Stimulated activated CD8-positive, alpha-beta memory T cell treated with anti-CD3 and anti-CD28 coated beads, Interleukin-4, amount 100 ng/mL, for 48 hours (primary cell): ENCODE measurements around the gene C11orf21.
"Not testable (repeated sequence)": the region's sequence is repeated elsewhere in the genome, so short reads cannot be mapped to it uniquely, and the experiment has no call there.

ENCODE experiments used
- DNase-seq: peaks from one replicate; pipeline ENCODE4 v3.0.0-alpha.2; 2020

C11orf21 gene

DNA sequence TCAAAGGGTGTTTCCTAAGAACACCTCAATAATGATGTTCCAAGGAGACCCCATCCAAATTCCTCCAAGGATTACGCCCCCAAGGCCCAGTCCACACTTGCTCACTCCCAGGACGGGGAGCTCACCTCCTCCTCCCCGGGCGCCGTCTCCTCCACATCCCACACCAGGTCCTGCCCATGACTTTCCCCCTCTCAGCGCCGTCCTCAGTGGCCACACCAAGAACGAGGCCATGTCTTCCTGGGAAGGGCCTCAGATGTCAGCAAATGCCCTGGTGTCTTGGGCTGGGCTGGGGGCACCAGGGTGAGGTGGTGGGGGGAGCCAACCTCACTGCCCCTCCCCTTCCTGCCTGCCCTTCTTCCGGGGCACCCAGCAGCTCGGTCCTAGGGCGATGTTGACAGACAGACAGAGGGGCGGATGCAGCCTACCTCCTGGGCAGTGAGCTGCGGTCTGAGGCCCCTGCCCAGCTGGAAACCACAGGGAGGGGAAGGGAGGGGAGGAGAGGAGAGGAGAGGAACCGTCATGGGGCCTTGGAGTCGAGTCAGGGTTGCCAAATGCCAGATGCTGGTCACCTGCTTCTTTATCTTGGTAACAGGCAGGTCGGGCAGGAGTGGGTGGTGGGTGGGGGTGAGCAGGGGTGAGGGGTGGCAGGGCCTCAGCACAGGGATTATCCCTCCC, at the start of gene C11orf21, which contains the start of gene TSPAN32:
C11orf21 (minus strand) TSS at position 288 of the 675 bp plus-strand sequence; CDS start at position 178, 110 bp downstream.
TSPAN32 (plus strand) TSS at position 383 of the 675 bp plus-strand sequence; CDS start at position 520, 137 bp downstream.
- peak; percentile 72 for DNase-seq

DNA sequence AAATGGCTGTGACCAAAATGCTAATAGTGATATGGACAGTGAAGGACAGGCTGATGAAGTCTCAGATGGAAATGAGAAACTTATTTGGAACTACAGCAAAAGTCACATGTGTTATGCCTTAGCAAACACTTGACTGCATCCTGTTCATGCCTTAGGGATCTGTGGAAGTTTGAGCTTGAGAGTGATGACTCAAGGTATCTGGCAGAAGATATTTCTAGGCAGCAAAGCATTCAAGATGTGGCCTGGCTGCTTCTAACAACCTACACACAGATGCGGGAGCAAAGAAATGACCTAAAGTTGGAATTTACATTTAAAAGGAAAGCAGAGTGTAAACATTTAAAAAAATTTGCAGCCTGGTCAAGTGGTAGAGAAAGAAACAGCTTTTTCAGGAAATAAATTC, 47.3 kb upstream of the C11orf21 start:
- no peak for DNase-seq

DNA sequence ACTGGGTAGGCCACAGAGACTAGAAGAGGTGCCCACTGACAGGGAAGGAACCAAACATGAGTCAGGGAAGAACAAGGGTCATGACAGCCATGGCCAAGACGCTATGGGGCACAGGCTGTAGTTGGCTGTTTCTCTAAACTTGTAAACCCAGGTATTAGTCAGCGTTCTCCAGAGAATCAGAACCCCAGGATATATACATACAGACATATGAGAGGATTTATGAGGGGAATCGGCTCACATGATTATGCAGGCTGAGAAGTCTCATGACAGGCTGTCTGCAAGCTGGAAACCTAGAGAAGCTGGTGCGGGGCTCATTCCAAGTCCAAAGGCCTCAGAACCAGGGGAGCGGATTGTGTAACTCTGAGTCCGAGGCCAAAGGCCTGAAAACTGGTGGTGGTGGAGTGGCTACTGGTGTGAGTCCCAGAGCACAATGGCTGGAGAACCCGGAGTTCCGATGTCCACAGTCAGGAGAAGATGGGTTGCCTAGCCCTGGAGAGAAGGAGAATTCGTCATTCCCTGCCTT, 45.7 kb upstream of the C11orf21 start:
- no peak for DNase-seq

DNA sequence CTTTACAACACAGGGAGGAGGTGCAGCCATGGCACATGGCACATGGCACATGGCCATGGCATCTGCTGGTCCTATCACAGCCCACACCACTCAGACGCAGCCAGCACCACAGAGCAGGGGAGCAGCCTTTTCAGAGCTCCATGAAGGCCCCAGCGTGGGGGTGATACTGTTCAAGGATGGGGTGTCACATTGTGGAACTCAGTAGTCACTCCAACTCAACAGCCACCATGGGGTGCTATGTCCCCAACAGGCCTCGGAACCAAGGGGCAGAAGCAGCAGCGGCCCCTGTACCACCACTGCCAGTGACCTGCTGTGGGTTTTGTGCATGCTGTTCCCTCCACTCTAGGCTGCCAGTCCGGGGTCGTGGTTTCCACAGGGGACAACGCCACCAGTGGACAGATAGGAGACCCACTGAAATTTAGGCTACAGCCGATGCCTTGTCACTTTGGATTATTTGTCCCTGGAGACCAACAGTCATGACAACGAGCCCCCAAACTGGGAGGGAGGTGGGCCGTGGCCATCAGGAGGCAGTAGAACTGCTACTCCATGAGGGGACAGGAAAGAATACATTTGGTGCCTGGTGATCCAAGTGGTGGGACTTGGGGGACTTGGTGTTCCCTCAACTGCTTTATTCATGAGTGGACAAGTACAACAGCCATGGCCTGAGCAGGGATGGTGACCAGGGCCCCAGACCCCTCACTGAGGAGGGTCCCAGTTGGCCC, 45.0 kb upstream of the C11orf21 start:
- no peak for DNase-seq

DNA sequence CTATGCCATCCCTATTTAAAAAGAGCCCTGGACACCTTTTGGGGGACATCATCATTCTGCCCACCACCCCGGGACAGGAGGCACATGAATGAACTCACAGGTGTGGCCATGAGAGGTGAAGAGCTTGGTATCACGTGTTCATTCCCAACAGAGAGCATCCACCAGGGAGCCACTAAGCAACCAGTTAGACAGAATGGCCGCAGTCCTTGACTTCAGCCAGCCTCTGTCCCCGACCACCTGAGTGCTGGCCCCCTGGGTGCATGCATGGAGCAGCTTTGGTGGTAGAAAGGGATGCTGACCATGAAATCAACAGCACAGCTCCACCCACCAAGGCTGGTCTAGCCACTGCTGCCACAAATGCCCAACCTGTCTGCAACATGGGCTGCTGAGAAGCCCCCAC, 44.3 kb upstream of the C11orf21 start:
- DNase-seq, result no peak

DNA sequence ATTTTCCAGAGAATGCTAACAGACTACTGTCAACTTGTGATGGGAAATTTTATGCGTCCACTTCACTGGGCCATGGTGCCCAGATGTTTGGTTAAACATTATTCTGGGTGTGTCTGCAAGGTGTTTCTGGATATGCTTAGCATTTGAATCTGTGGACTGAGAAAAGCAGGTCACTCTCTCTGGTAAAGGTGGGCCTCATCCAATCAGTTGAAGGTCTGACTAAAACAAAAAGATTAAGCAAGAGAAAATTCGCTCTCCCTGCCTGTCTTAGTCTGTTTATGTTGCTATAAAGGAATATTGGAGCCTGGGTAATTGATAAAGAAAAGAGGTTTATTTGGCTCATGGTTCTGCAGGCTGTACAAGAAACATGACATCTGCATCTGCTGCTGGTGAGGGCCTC, 43.3 kb upstream of the C11orf21 start:
- DNase-seq, result no peak

DNA sequence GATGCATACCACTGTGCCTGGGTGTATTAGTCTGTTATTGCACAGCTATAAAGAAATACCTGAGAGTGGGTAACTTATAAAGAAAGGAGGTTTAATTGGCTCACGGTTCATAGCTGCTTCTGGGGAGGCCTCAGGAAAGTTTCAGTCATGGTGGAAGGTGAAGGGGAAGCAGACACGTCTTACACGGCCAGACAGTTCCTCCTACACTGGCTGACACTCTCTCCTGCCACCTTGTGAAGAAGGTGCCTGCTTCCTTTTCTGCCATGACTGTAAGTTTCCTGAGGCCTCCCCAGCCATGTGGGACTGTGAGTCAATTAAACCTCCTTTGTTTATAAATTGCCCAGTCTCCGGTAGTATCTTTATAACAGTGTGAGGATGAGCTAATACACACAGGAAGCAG, 41.8 kb upstream of the C11orf21 start:
- DNase-seq, result no peak

DNA sequence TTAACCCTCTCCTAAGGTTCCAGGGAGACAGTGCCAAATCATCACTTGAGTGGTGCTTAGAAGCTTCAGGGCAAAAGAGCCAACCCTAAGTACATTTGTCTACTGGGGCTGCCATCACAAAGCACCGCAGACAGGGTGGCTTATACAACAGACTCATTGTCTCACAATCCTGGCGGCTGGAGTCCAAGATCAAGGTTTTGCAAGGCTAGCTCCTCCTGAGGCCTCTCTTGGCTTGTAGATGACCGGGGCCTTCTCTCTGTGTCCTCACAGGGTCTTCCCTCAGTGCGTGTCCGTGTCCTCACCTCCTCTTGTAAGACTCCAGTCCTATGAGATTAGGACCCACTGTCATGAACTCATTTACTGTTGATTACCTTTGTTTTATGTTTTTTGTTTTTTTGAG, 41.3 kb upstream of the C11orf21 start:
- no peak for DNase-seq

DNA sequence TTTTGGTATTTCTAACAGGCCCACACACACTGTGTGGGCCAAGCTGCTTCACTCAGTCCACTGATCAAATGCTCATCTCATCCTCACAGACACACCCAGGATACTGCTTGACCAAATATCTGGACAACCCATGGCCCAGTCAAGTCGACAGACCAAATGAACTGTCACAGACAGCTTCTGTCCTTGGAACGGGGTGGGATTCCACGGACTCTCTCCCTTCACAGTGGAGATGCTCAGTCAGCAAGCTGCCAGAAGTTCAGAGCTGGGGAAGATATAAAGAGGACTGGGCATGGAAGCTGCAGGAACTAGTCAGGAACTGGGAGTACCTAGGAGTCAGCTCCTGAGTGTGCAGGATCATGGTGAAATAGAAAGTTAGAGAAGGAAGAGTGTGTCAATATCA, 40.8 kb upstream of the C11orf21 start:
- DNase-seq, result no peak

DNA sequence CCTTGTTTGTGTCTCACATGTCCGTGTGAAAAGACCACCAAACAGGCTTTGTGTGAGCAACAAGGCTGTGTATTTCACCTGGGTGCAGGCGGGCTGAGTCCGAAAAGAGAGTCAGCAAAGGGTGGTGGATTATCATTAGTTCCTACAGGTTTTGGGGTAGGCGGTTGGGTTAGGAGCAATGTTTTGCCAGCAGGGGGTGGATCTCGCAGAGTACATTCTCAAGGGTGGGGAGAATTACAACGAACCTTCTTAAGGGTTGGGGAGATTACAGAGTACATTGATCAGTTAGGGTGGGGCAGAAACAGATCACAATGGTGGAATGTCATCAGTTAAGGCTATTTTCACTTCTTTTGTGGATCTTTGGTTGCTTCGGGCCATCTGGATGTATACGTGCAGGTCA, 37.0 kb upstream of the C11orf21 start:
- not testable (repeated sequence) for DNase-seq

DNA sequence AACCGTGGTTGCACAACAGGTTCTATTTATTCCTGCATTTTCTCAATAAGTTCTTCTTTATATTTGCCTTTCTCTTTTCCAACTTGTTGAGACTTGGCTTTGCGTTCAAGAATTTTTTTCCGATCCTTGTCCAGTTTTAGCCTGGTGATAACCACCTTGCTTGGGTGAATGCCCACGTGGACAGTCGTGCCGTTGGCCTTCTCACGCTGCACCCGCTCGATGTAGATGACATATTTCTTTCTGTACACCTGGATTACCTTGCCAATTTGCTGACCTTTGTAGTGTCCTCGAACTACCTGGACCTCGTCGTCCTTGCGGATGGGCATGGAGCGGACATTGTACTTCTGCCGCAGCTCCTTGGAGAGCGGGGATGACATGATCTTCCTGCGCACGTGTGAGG, 33.6 kb upstream of the C11orf21 start:
- DNase-seq, result not testable (repeated sequence)

DNA sequence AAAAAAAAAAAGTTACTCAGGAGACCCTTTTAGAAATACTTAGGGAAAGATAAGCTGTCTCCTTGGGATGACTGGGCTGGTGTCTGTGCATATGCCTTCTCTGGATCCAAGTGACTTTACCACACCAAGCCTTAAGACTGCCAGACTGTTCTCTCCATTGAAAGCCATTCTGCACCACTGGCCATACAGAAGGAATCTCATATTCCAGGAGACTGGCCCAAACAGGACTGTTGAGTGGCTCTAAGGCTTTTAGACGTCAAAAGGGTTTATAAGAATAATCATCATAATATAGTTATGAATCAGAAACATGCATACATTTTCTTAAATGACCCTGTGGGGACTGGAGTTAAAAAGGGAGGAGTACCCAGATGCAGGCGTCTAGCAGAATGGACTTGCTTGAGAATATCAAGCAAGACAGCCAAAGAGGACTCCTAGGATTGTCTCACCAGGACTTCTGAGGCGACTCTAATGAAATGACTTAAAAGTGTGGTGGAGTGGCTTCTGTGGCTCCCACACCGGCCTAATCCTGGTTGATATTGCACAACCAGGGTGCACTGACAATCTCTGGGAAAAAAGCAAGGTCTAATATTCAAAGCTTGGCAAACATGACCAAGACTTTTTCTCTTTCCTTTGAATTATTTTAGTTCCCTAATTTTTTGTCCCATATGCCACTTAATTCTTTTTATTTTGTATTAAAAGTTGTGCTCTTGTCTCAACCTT, 31.9 kb upstream of the C11orf21 start:
- DNase-seq, result not testable (repeated sequence)

DNA sequence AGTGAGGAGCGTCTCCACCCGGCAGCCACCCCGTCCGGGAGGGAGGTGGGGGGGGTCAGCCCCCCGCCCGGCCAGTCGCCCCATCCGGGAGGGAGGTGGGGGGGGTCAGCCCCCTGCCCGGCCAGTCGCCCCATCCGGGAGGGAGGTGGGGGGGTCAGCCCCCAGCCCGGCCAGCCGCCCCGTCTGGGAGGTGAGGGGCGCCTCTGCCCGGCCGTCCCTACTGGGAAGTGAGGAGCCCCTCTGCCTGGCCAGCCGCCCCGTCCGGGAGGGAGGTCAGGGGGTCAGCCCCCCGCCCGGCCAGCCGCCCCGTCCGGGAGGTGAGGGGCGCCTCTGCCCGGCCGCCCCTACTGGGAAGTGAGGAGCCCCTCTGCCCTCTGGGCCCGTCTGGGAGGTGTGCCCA, 30.9 kb upstream of the C11orf21 start:
- not testable (repeated sequence) for DNase-seq

DNA sequence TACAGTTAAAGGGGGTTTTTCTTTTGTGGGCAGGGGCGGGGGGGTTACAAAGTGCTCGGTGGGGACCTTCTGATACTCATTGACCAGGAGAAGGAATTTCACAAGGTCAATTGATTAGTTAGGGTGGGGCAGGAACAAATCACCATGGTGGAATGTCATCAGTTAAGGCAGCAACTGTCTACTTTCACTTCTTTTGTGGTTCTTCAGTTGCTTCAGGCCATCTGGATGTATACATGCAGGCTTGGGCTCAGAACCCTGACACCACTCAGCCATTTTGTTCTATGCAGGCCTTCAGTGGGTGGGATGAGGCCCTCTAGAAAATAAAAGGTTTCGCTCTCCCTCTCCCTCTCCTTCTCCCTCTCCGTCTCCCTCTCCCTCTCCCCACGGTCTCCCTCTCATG, 29.7 kb upstream of the C11orf21 start:
- no peak for DNase-seq

DNA sequence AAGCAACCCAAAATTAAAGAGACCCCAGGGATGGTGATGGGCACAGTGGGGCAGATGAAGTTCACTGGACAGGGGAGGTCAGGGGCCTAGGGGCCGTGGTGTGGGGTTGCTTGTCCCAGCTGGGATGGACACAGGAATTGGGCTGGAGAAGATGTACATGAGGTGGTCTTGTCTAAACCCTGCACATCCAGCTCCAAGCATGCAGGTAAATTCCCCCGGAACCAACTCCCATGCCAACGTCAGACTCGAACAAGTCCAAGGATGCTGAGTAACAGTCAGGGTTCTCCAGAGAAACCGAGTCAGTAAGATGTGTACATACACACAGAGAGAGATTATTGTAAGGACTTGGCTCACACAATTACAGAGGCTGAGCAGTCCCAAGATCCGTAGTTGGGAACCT, 29.0 kb upstream of the C11orf21 start:
- DNase-seq, result no peak

DNA sequence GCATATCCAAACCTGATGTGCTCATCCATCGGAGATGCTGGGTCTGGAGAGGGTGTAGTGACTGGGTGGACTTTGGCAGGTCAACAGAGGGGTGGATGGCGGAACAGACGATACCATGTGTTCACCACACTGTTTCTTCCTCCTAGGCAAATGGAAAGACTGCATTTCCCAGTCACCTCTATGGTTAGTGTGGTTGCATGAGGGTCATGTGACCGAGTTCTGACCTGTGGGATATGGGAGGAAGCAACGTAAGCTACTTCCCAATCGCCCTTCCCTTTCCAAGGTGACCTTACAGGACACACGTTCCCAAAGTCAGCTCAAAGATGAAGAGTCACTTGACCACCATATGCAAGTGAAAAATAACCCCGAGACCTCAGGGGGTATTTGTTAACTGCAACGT, 27.8 kb upstream of the C11orf21 start:
- DNase-seq, result no peak

DNA sequence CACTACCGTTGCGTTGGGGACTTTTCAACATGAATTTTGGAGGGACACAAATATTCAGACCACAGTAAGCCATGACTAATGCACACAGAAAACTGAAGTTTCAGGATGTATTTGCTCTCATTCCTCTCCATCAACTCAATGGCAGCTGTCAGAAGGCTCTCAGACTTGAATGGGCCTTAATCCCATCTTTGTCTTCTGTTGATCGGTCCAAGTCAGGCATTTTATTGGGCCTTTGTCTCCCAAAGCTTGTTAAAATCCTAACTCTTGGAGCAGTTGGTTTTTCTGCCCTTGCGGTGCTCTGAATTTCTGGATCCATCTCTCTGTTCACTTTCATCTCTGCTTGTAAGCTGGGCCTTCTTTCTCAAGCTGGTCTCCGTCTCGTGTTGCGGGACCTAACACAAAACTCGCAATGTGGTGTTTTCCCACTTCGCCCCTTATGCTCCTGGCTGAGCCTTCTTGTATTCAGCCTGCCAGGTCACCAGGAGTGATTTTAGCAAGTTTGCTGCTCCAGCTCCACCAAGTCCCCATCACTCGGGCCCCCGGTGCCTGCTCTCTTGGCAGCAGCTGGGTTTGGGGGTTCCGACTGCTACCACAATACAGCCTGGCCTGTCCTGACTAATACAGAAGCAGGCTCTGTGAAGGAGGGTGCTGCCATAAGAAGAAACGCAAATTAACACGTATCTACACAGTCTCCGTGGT, 27.1 kb upstream of the C11orf21 start:
- no peak for DNase-seq

DNA sequence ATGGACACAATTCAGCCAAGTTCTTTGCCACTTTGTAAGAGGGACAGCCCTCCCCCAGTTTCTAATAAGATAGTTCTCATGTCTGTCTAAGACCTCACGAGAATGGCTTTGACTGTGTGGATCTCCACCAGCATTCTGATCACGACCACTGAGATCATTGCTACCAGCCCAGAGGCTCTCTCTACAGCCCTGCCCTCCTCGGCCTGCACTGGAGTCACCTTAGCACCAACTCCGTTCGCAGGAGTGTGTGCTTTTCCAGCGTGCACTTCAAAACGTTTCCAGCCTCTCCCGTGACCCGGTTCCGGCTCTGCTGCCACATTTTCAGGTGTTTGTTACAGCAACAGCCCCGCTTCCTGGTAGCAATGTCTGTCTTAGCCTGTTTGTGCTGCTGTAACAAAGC, 26.3 kb upstream of the C11orf21 start:
- no peak for DNase-seq

DNA sequence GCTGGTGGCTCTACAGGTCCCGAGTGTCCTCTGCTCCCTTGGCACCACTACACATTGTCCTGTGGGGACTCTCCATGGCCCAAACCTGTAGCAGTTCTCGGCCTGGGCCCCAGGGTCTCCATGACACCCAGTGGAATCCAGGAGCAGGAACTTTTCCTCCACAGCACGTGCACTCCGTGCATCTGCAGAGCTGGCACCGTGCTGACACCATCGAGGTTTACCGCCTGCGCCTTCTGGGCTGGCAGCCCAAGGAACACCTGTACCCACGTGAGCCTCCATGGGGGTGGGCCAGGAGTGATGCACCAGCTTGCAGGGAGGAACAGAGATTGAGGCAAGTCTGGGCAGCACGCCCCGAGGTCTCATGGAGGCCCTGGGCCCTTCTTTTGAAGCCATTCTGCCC, 25.3 kb upstream of the C11orf21 start:
- no peak for DNase-seq

DNA sequence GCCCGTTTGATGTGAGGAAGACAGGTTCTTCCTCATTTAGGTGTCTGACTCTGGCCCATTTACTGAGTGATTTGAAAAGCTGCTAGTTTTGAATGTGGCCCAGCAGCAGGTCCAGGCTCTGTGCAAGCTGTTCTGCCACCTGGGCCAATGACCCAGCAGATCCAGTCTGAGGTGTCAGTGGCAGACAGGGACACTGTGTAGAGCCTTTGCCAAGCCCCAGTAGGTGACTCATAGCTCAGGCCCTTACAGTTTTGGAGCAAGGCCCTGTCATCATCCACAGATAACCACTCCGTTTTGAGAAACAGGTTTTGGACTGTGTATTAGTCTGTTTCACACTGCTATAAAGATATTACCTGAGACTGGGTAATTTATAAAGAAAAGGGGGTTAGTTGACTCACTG, 24.0 kb upstream of the C11orf21 start:
- DNase-seq, result no peak

DNA sequence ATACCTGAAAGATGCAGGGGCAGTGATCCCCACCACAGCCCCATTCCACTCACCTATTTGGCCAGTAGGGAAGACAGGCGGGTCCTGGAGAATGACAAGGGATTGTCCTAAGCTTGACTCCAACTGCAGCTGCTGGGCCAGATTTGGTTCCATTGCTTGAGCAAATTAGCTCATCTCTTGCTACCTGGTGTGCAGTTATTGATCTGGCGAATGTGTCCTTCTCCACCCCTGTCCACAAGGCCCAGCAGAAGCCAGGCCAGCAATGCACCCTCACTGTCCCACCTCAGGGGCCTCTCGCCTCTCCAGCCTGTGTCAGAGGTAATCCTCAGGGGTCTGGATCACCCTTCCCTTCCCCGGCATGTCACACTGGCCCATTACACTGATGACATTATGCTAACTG, 23.4 kb upstream of the C11orf21 start:
- no peak for DNase-seq

DNA sequence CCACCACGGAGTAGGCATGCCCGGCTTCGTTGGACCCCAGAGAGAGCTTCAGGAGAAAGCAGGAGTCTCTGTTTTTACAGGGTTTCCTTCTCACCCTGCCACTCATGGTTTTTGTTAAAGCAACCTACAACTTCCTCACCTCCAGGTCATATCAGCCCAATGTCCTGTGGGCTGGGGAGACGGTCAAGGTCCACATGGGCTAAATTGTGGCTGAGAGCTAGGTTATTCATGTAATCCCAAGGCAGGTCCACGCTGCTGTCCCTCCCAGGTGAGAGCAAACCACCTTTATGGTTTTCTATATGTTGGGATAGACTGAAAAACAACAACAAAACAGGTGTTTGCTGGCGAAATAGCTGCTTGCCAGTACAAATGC, 19.6 kb upstream of the C11orf21 start:
- no peak for DNase-seq
